ENCODE results near the gene GSC.

The GSC gene

DNA sequence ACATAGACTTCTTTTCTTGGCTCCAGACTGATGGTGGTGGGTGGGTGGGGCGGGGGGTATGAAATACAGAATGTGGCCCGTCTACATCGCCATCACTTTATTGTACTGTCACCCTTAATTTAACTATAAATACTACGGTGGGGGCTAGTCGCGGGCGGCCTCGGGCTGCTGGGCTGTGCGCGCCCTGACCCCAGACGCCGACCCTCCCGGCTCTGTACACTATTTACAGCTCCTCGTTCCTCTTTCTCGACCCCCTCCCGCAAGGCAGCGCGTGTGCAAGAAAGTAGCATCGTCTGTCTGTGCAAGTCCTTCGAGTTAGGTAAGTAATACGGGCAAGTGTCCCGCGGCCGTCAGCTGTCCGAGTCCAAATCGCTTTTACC is 1.8 kb downstream of the GSC start:
- DNase-seq (ENCODE audit: low read depth), result no peak
- TF ChIP-seq, protein P1, sequence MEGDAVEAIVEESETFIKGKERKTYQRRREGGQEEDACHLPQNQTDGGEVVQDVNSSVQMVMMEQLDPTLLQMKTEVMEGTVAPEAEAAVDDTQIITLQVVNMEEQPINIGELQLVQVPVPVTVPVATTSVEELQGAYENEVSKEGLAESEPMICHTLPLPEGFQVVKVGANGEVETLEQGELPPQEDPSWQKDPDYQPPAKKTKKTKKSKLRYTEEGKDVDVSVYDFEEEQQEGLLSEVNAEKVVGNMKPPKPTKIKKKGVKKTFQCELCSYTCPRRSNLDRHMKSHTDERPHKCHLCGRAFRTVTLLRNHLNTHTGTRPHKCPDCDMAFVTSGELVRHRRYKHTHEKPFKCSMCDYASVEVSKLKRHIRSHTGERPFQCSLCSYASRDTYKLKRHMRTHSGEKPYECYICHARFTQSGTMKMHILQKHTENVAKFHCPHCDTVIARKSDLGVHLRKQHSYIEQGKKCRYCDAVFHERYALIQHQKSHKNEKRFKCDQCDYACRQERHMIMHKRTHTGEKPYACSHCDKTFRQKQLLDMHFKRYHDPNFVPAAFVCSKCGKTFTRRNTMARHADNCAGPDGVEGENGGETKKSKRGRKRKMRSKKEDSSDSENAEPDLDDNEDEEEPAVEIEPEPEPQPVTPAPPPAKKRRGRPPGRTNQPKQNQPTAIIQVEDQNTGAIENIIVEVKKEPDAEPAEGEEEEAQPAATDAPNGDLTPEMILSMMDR (conservative IDR thresholded peaks at IDR 0.05; ENCODE audit: control insufficient read depth, insufficient read depth, low read depth, low read length), result no peak
- H3K4me3 ChIP-seq (ENCODE audit: control insufficient read depth, low read depth, low read length), result peak overlapping the region; percentile 33

DNA sequence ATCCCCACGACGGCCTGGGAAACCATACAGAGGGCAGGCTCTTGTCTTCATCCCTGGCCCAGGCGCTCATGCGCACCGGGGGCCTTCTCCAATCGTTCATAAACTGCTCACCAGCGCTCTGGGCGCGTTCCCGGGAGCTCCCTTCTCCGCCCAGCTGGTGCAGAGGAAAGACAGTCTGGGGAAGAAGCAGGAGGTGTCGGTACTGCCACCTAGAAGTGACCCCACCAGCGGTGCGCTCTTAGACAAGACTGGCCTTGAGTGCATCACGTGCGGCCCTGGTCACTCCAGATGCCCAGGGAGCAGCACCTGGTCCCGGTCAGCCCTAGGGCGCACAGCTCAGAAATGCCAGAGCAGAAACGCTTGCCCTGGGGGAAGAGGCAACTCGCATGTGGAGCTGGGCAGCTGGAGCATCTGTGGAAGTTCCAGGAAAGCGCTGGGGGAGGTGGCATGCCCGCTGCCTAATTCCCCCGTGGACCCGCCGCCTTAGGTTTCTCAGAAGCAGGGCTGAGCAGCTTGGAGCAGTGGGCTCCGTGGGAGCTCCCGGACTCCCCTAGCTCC is 2.5 kb downstream of the GSC start:
- TF ChIP-seq, protein P1 (conservative IDR thresholded peaks at IDR 0.05; ENCODE audit: control insufficient read depth, insufficient read depth, low read depth, low read length), result no peak
- no peak for DNase-seq (ENCODE audit: low read depth)
- no peak overlapping the region for H3K4me3 ChIP-seq (ENCODE audit: control insufficient read depth, low read depth, low read length)

DNA sequence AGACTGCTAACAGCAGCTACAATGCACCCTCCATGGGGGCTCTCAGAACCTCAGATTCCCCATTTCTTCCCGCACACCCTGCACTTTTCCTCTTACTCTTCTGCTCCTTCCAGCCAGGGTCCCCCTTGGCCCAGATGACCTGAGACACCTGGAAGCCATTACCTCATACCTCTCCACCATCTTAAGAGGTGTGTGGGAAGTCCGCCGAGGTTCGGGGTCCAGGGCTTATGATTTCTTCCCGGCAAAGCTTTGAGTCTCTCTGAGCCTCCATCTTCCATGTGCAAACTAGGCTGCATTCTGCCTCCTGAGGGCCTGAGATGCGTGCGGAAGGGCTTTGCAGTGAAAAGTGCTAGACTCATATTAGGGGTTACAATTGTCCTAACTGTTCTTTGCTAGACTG is 5.3 kb downstream of the GSC start:
- no peak overlapping the region for H3K4me3 ChIP-seq (ENCODE audit: control insufficient read depth, low read depth, low read length)
- no peak for DNase-seq (ENCODE audit: low read depth)
- TF ChIP-seq, protein P1 (conservative IDR thresholded peaks at IDR 0.05; ENCODE audit: control insufficient read depth, insufficient read depth, low read depth, low read length), result no peak

DNA sequence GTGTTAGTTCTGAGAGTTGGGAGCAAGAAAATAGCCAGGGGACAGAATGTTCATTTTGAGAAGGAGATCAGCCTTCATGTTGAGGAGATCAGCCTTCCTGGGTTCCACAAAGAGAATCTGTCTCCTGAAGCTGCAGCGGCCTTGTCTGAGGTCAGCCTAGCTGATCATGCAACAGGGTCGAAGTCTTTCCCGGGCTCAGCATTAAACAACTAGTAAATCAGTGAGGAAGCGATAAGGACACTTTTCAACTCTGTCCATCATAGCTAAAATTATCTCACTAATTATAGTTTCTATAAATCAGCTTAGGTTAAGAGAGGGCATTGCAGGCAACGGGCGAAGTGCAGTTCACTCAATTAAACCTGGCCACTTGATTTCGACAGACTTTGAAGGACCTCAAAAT is 7.5 kb downstream of the GSC start:
- DNase-seq (ENCODE audit: low read depth), result no peak
- no peak overlapping the region for H3K4me3 ChIP-seq (ENCODE audit: control insufficient read depth, low read depth, low read length)
- TF ChIP-seq, protein P1 (conservative IDR thresholded peaks at IDR 0.05; ENCODE audit: control insufficient read depth, insufficient read depth, low read depth, low read length), result no peak

DNA sequence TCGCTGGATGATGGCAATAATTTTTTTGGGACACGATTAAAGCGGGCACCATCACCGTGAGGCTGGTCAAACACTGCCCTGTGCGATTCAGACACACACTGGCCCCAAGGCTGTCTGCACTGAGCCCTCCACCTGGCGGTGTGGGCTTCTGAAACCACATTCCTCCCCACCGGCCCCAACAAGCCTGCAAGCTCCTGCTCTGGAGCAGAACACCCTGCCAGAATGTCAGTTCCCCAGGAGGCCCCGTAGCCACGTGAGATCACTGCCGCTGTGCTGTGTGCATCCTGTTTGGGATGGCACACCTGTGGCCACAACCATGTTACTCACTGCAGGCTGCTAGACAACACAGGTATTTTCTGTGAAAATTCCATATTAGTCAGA is 7.9 kb downstream of the GSC start:
- no peak for DNase-seq (ENCODE audit: low read depth)
- TF ChIP-seq, protein P1 (conservative IDR thresholded peaks at IDR 0.05; ENCODE audit: control insufficient read depth, insufficient read depth, low read depth, low read length), result no peak
- no peak overlapping the region for H3K4me3 ChIP-seq (ENCODE audit: control insufficient read depth, low read depth, low read length)

DNA sequence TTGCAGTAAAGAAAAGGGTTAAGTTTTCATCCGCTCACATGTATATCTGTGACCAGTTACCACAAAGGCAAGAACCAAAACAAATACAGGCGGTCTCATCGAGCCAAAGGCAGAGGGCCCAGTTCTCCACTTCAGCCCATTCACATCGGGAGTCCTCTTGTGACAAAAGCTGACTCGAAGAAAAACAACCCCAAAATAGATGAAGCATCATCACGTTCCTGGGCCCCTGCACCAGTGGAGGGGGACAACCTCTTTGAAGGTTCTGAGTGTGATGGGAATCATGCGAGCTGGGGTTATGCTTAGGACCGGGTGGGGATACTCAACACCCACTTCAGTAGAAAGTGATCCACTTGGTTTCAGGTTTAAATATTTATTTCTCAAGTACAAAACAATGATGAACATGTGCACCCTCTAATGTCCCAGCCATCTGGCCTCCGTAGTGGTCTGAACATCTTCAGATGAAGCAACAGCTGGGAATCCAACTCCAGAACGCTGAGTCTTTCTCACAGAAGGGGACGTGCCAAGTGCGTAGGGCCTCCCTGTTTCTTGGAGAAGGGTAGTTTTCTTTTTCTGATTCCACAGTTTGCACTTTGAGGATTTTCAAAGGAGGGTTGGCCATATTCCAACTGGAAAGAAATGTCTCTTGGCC is 8.4 kb downstream of the GSC start:
- no peak overlapping the region for H3K4me3 ChIP-seq (ENCODE audit: control insufficient read depth, low read depth, low read length)

More for the DNA sequence above, 8.4 kb downstream of the GSC start:
- TF ChIP-seq, protein P1 (conservative IDR thresholded peaks at IDR 0.05; ENCODE audit: control insufficient read depth, insufficient read depth, low read depth, low read length), result no peak
- peak; percentile 59 for DNase-seq (ENCODE audit: low read depth)

Measured in fibroblast of mammary gland (primary cell).